Body of pancreas (tissue), 4 donors: ENCODE results near the gene SEMA4D.

Experiments
- CTCF ChIP-seq, 7 experiments: fragments of 450-650 bp in 4 of 7; fragments of 200-600 bp in 3 of 7; sonication (generic) in 3 of 7; IDR thresholded peaks; one replicate each; pipeline ENCODE4 v1.5.1; 2016 to 2019; ENCODE audit warnings: antibody characterized with exemption in 7 of 7
- POLR2A ChIP-seq, 3 donors: fragments of 450-650 bp; IDR thresholded peaks; one replicate each; pipeline ENCODE4 v1.6.1; 2016; ENCODE audit warnings: antibody characterized with exemption in 3 of 3, mild to moderate bottlenecking in 2 of 3

DNA sequence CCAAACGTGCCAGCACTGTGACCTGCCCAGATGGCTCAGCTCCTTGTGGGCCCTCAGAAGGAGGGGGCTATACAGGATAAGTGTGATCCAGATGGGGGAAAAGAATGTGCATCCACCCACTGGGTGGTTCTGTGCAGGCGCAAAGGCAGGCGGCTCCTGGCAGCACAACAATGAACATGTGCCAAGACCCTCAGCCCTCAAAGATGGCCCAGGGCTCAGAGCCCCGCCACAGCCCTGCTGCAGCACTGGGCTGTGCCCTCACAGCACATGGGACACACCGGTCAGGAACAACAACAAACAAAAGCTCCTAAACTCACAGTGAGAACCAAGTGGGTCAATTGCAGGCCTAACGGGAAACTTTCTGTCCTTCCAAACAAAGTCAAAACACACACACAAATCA lies 4.7 kb downstream of the SEMA4D start:
- TF ChIP-seq CTCF (IDR thresholded peaks at IDR 0.05) = no peak
- TF ChIP-seq POLR2A (IDR thresholded peaks at IDR 0.05) = no peak
